ENCODE measurements around the gene GARS1. TPM values are rescaled to one million over a fixed set of nuclear protein-coding genes. Genes with fewer than 3 reads are reported as not detected.
A peak's percentile ranks its signal among the peaks of the same experiment; 100 is the strongest.

The GARS1 gene
- total and polyA plus RNA-seq, 10 donors: 41.0 to 90.1 (median 52.1) TPM

DNA sequence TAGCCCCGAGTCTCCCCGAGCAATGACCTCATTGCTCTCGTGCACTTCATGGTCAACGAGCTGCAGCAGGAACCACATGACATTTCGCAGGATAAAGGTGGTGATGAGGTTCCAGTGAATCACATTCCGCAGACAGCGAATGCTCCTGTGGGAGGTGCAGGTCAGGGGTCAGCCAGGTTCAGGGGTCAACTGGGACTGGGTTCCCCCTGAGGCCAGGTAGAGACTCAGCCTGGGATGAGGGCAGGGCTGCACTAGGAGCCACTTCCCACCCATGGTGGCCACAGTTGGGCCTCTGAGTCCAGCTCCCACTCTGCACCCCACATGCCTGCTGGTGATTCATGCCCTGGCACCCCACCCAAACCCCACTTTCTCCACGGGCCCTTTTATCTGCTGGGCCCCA lies 70.4 kb downstream of the GARS1 start:
- H3K4me3 ChIP-seq: no peak overlapping the region
- DNase-seq: no peak
- intact Hi-C loops (cut with DNase I; ENCODE audit: low total_unique reads): no loop called here
- no peaks in the 10 kb centered on the region for H3K4me1 ChIP-seq
- no peaks in the 10 kb centered on the region for H3K9me3 ChIP-seq
- TF ChIP-seq POLR2AphosphoS5 (IDR thresholded peaks at IDR 0.05) (no peak), POLR2A (IDR thresholded peaks at IDR 0.05) (no peak)
- TF ChIP-seq, protein P1, sequence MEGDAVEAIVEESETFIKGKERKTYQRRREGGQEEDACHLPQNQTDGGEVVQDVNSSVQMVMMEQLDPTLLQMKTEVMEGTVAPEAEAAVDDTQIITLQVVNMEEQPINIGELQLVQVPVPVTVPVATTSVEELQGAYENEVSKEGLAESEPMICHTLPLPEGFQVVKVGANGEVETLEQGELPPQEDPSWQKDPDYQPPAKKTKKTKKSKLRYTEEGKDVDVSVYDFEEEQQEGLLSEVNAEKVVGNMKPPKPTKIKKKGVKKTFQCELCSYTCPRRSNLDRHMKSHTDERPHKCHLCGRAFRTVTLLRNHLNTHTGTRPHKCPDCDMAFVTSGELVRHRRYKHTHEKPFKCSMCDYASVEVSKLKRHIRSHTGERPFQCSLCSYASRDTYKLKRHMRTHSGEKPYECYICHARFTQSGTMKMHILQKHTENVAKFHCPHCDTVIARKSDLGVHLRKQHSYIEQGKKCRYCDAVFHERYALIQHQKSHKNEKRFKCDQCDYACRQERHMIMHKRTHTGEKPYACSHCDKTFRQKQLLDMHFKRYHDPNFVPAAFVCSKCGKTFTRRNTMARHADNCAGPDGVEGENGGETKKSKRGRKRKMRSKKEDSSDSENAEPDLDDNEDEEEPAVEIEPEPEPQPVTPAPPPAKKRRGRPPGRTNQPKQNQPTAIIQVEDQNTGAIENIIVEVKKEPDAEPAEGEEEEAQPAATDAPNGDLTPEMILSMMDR (IDR thresholded peaks at IDR 0.05 in 8 of 11, conservative IDR thresholded peaks at IDR 0.05 in 3 of 11): no peak
- peaks cover 0 to 16% (median 0%) of the 10 kb centered on the region in 7 donors for H3K27me3 ChIP-seq (replicated peaks in 1 of 7)
- 67 to 83% (median 68%) methylated on average over 7 to 8 of the region's 8 CpGs for WGBS, 5 donors
- H3K27ac ChIP-seq: no peak overlapping the region
- no peaks in the 10 kb centered on the region for H3K36me3 ChIP-seq

DNA sequence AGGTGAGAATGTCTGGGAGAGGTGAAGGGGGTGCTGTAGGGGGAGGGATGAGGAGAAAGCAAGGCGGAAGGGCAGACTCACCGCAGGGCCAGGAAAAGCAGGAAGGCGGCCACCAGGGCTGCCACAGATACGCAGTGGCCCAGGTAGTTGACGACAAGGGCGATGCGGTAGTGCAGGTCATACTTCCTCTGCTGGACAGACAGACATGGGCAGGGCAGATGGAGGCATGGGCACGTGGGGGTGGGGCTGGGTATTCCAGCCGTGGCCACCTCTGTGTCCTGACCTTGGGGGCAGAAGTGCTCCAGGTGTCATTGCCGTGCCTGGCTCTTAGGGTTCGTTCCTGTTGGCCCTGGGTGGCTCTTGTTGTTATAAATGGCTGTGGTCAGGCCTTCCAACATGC lies 70.8 kb downstream of the GARS1 start:
- intact Hi-C loops (cut with DNase I; ENCODE audit: low total_unique reads): no loop called here
- Histone ChIP-seq H3K4me3 (no peak overlapping the region), H3K9me3 (no peaks in the 10 kb centered on the region), H3K27ac (no peak overlapping the region), H3K27me3 (replicated peaks in 1 of 7) (peaks cover 0 to 16% (median 0%) of the 10 kb centered on the region in 7 donors), H3K4me1 (no peaks in the 10 kb centered on the region), H3K36me3 (no peaks in the 10 kb centered on the region)
- no peak for TF ChIP-seq POLR2A (IDR thresholded peaks at IDR 0.05)
- no peak for TF ChIP-seq POLR2AphosphoS5 (IDR thresholded peaks at IDR 0.05)
- TF ChIP-seq, protein P1 (IDR thresholded peaks at IDR 0.05 in 8 of 11, conservative IDR thresholded peaks at IDR 0.05 in 3 of 11): no peak
- 78 to 83% (median 80%) methylated on average over 10 to 11 of the region's 11 CpGs for WGBS, 5 donors
- DNase-seq: peak; percentile 53

DNA sequence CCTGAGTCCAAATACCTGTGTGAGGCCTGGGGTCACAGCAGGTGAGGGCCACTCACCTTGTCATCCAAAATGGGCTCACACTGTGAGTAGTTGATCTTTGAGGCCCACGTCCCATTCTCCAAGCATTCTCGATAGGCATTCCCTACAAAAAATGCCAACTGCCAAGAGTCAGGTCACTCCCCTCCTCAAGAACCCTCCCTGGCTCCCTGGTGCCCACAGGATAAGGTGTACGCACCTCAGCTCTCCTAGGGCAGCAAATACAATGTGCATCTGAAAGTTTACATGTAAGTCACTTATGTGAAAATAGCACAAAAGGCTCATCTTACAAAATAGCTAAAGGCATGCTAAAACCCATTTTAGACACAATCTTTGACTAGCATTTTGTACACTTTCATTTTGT lies 72.5 kb downstream of the GARS1 start:
- intact Hi-C loops (cut with DNase I; ENCODE audit: low total_unique reads): no loop called here
- H3K36me3 ChIP-seq: no peaks in the 10 kb centered on the region
- no peak overlapping the region for H3K27ac ChIP-seq
- DNase-seq: no peak
- no peaks in the 10 kb centered on the region for H3K9me3 ChIP-seq
- no peaks in the 10 kb centered on the region for H3K4me1 ChIP-seq
- peaks cover 0 to 20% (median 0%) of the 10 kb centered on the region in 7 donors for H3K27me3 ChIP-seq (replicated peaks in 1 of 7)
- TF ChIP-seq, protein P1 (IDR thresholded peaks at IDR 0.05 in 8 of 11, conservative IDR thresholded peaks at IDR 0.05 in 3 of 11): no peak
- TF ChIP-seq POLR2AphosphoS5 (IDR thresholded peaks at IDR 0.05): no peak
- no peak for TF ChIP-seq POLR2A (IDR thresholded peaks at IDR 0.05)
- no peak overlapping the region for H3K4me3 ChIP-seq
- WGBS, 5 donors: 78 to 89% (median 87%) methylated on average over 3 of the region's 3 CpGs

DNA sequence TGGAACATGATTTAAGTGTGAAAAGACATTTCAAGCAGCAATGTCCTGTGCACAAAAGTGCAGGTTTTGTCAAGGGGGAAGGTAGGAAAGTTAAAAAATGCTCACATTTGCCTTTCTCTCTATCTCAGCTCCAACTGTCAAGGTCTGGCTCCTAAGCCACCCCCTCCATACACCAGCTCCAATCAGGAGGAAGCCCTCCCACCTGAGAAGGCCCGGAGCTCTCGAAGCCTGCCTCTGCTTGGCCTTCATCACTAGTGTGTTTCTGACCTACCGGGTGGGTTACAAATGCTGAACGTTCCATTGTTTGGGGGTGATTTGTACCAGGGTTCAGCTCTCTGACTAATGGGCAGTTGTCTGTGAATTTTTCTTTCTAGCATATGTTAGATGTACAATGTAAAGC lies 73.4 kb downstream of the GARS1 start:
- H3K4me3 ChIP-seq: no peak overlapping the region
- no peak for DNase-seq
- H3K27me3 ChIP-seq (replicated peaks in 1 of 7): peaks cover 0 to 27% (median 0%) of the 10 kb centered on the region in 7 donors
- no peaks in the 10 kb centered on the region for H3K36me3 ChIP-seq
- H3K27ac ChIP-seq: no peak overlapping the region
- whole genome bisulfite sequencing, 5 donors: 66 to 78% (median 76%) methylated on average over 4 of the region's 4 CpGs
- intact Hi-C loops (cut with DNase I; ENCODE audit: low total_unique reads): no loop called here
- H3K9me3 ChIP-seq: no peaks in the 10 kb centered on the region
- H3K4me1 ChIP-seq: no peaks in the 10 kb centered on the region
- TF ChIP-seq POLR2A (IDR thresholded peaks at IDR 0.05) (no peak), POLR2AphosphoS5 (IDR thresholded peaks at IDR 0.05) (no peak)
- TF ChIP-seq, protein P1 (IDR thresholded peaks at IDR 0.05 in 8 of 11, conservative IDR thresholded peaks at IDR 0.05 in 3 of 11): no peak
